ENCODE measurements around the gene CHCHD6. TPM values are rescaled to one million over a fixed set of nuclear protein-coding genes. Genes with fewer than 3 reads are reported as not detected.
"Not testable (repeated sequence)": the region's sequence is repeated elsewhere in the genome, so short reads cannot be mapped to it uniquely, and the experiment has no call there.

CHCHD6 gene
- total RNA-seq, 1 experiment from 2014 or later: 40.9 TPM

DNA sequence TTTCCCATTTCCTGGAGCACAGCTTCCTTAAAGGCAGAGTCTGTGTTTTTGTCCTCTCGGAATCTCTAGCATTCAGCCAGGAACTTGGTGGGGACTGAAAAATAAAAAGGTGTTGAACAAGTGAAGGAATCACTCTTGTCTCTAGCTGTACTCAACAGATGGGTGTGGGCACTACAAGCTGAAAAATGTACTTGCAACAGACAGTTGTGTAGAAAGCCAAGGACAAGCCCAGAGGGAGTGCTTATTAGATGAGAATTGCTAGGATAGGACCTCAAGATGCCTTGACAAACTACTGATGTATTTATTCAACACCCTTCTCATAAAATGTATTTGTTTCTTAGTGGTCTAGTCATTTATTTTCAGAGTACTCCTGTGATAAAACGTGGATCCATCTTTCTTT lies 95.1 kb downstream of the CHCHD6 start (continued):
- TF ChIP-seq GRHL2 (CRISPR knock-in tag; IDR thresholded peaks at IDR 0.05; ENCODE audit: insufficient replicate concordance, severe bottlenecking) (no peak), ZNF232 (CRISPR knock-in tag; IDR thresholded peaks at IDR 0.05) (no peak), MYBL2 (CRISPR knock-in tag; IDR thresholded peaks at IDR 0.05) (no peak), TCF7 (CRISPR knock-in tag; IDR thresholded peaks at IDR 0.05; ENCODE audit: low read depth) (no peak)
- TF ChIP-seq, protein P1, sequence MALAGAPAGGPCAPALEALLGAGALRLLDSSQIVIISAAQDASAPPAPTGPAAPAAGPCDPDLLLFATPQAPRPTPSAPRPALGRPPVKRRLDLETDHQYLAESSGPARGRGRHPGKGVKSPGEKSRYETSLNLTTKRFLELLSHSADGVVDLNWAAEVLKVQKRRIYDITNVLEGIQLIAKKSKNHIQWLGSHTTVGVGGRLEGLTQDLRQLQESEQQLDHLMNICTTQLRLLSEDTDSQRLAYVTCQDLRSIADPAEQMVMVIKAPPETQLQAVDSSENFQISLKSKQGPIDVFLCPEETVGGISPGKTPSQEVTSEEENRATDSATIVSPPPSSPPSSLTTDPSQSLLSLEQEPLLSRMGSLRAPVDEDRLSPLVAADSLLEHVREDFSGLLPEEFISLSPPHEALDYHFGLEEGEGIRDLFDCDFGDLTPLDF (CRISPR knock-in tag; IDR thresholded peaks at IDR 0.05): no peak
- TF ChIP-seq, protein P2, sequence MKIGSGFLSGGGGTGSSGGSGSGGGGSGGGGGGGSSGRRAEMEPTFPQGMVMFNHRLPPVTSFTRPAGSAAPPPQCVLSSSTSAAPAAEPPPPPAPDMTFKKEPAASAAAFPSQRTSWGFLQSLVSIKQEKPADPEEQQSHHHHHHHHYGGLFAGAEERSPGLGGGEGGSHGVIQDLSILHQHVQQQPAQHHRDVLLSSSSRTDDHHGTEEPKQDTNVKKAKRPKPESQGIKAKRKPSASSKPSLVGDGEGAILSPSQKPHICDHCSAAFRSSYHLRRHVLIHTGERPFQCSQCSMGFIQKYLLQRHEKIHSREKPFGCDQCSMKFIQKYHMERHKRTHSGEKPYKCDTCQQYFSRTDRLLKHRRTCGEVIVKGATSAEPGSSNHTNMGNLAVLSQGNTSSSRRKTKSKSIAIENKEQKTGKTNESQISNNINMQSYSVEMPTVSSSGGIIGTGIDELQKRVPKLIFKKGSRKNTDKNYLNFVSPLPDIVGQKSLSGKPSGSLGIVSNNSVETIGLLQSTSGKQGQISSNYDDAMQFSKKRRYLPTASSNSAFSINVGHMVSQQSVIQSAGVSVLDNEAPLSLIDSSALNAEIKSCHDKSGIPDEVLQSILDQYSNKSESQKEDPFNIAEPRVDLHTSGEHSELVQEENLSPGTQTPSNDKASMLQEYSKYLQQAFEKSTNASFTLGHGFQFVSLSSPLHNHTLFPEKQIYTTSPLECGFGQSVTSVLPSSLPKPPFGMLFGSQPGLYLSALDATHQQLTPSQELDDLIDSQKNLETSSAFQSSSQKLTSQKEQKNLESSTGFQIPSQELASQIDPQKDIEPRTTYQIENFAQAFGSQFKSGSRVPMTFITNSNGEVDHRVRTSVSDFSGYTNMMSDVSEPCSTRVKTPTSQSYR (CRISPR knock-in tag; IDR thresholded peaks at IDR 0.05): no peak

DNA sequence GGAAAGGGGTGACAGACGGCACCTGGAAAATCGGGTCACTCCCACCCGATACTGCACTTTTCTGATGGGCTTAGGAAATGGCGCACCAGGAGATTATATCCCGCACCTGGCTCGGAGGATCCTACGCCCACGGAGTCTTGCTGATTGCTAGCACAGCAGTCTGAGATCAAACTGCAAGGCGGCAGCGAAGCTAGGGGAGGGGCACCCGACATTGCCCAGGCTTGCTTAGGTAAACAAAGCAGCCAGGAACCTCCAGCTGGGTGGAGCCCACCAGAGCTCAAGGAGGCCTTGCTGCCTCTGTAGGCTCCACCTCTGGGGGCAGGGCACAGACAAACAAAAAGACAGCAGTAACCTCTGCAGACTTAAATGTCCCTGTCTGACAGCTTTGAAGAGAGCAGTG lies 97.3 kb downstream of the CHCHD6 start:
- peaks cover 35% of the 10 kb centered on the region for H3K36me3 Mint-ChIP-seq
- H3K4me3 Mint-ChIP-seq; CTCF ChIA-PET; H3K27ac Mint-ChIP-seq; DNase-seq (ENCODE audit: low spot score); POLR2A ChIA-PET; ATAC-seq: not testable (repeated sequence)
- peaks cover 44% of the 10 kb centered on the region for H3K9me3 Mint-ChIP-seq
- peaks cover 14% of the 10 kb centered on the region for H3K4me1 Mint-ChIP-seq
- peaks cover 11% of the 10 kb centered on the region; the same call in 1 of the 2 replicates for H3K27me3 Mint-ChIP-seq (ENCODE audit: low read depth)

DNA sequence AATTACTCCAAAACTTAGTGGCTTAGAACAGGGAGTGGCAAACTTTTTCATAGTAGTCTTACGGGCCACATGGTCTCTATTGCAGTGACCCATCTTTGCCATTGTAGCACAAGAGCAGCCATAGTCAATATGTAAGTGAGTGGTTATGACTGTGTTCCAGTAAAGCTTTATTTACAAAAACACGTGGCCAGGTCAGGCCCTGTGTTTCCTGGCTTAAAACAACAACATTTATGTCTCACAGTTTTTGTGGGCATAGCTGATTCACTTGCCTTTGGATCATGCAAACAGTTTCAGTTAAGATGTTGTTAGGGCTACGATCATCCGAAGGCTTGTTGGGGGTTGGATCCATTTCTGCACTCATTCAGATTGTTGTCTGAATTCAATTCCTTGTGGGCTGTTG lies 103.8 kb downstream of the CHCHD6 start:
- H3K36me3 Mint-ChIP-seq: no peaks in the 10 kb centered on the region; the same call in none of the 2 replicates
- H3K27ac Mint-ChIP-seq: no peak overlapping the region
- POLR2A ChIA-PET: no interaction called here
- CTCF ChIA-PET: no interaction called here
- peaks cover 14% of the 10 kb centered on the region for H3K9me3 Mint-ChIP-seq
- DNase-seq (ENCODE audit: low spot score) (no peak), ATAC-seq (no peak)
- peaks cover 6% of the 10 kb centered on the region; the same call in 1 of the 2 replicates for H3K4me1 Mint-ChIP-seq
- H3K27me3 Mint-ChIP-seq (ENCODE audit: low read depth): no peaks in the 10 kb centered on the region
- H3K4me3 Mint-ChIP-seq: no peak overlapping the region
- TF ChIP-seq ATF1 (CRISPR knock-in tag; IDR thresholded peaks at IDR 0.05): no peak
- TF ChIP-seq MXD4 (CRISPR knock-in tag; IDR thresholded peaks at IDR 0.05; ENCODE audit: borderline replicate concordance): no peak
- no peak for TF ChIP-seq E2F4 (CRISPR knock-in tag; IDR thresholded peaks at IDR 0.05; ENCODE audit: borderline replicate concordance, low read depth)
- TF ChIP-seq TEAD4 (CRISPR knock-in tag; IDR thresholded peaks at IDR 0.05): no peak
- no peak for TF ChIP-seq NR3C1 (CRISPR knock-in tag; conservative IDR thresholded peaks at IDR 0.05; ENCODE audit: low read depth)
- TF ChIP-seq, protein P1 (CRISPR knock-in tag; IDR thresholded peaks at IDR 0.05): no peak
- TF ChIP-seq ZNF317 (CRISPR knock-in tag; IDR thresholded peaks at IDR 0.05; ENCODE audit: borderline replicate concordance, low read depth): no peak
- no peak for TF ChIP-seq ZBTB21 (CRISPR knock-in tag; IDR thresholded peaks at IDR 0.05; ENCODE audit: borderline replicate concordance)
- TF ChIP-seq EMX1 (CRISPR knock-in tag; IDR thresholded peaks at IDR 0.05): no peak
- no peak for TF ChIP-seq ZNF138 (CRISPR knock-in tag; conservative IDR thresholded peaks at IDR 0.05)
- TF ChIP-seq, protein P3, sequence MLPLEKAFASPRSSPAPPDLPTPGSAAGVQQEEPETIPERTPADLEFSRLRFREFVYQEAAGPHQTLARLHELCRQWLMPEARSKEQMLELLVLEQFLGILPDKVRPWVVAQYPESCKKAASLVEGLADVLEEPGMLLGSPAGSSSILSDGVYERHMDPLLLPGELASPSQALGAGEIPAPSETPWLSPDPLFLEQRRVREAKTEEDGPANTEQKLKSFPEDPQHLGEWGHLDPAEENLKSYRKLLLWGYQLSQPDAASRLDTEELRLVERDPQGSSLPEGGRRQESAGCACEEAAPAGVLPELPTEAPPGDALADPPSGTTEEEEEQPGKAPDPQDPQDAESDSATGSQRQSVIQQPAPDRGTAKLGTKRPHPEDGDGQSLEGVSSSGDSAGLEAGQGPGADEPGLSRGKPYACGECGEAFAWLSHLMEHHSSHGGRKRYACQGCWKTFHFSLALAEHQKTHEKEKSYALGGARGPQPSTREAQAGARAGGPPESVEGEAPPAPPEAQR (CRISPR knock-in tag; IDR thresholded peaks at IDR 0.05): no peak
- no peak for TF ChIP-seq ZNF396 (CRISPR knock-in tag; IDR thresholded peaks at IDR 0.05; ENCODE audit: borderline replicate concordance)
- no peak for TF ChIP-seq RORB (CRISPR knock-in tag; IDR thresholded peaks at IDR 0.05)
- TF ChIP-seq, protein P2 (CRISPR knock-in tag; IDR thresholded peaks at IDR 0.05): no peak
- no peak for TF ChIP-seq ERG (CRISPR knock-in tag; IDR thresholded peaks at IDR 0.05)
- no peak for TF ChIP-seq NFATC4 (CRISPR knock-in tag; IDR thresholded peaks at IDR 0.05)

Measured in WTC11 (cell line).